HEK293T (cell line): ENCODE measurements around the gene COMMD3.

Experiments used
- ARNT ChIP-seq: fragments of 450-650 bp; IDR thresholded peaks from 2 replicates; pipeline ENCODE4 v1.6.1; 2017; ENCODE audit warnings: mild to moderate bottlenecking
- BHLHE40 ChIP-seq: fragments of 450-650 bp; IDR thresholded peaks from 2 replicates; pipeline ENCODE4 v1.6.1; 2016; ENCODE audit warnings: mild to moderate bottlenecking, moderate library complexity, borderline replicate concordance
- FOXA1 ChIP-seq: fragments of 450-650 bp; IDR thresholded peaks from 2 replicates; pipeline ENCODE4 v1.6.1; 2016; ENCODE audit warnings: mild to moderate bottlenecking
- FOXM1 ChIP-seq: fragments of 450-650 bp; IDR thresholded peaks from 2 replicates; pipeline ENCODE4 v1.6.1; 2017; ENCODE audit warnings: mild to moderate bottlenecking, borderline replicate concordance
- L3MBTL2 ChIP-seq: fragments of 450-650 bp; conservative IDR thresholded peaks from 2 replicates; pipeline ENCODE4 v1.6.1; 2016; ENCODE audit warnings: mild to moderate bottlenecking
- SP1 ChIP-seq: fragments of 450-650 bp; IDR thresholded peaks from 2 replicates; pipeline ENCODE4 v1.6.1; 2017
- SUZ12 ChIP-seq: fragments of 450-650 bp; IDR thresholded peaks from 2 replicates; pipeline ENCODE4 v1.6.1; 2016; ENCODE audit warnings: mild to moderate bottlenecking
- TARDBP ChIP-seq: fragments of 450-650 bp; IDR thresholded peaks from 2 replicates; pipeline ENCODE4 v1.6.1; 2016

DNA sequence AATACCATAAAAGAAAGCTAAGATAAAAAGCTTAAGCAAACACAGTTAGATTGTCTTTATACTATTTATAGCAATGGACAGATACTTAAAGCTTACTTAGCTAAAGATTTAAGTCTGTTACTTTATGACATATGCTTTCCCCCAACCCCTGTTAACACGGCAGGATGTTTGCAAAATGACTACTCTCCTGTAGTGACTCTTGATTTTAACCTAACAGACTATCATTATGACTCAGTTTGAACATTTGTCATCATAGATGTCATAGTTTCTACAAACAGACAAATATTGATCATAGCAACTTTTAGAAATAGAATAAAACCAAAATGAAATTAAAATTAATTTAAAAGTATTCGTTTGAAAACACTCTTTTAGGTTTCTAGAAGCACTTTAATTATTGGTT, 7.8 kb upstream of the COMMD3 start:
- TF ChIP-seq BHLHE40: no peak
- TF ChIP-seq FOXM1: no peak
- peak; percentile 80 for TF ChIP-seq ARNT
- no peak for TF ChIP-seq SP1
- TF ChIP-seq FOXA1: peak; percentile 72; the same call in 1 of the 2 replicates
- TF ChIP-seq SUZ12: no peak
- no peak for TF ChIP-seq L3MBTL2
- no peak for TF ChIP-seq TARDBP
